ENCODE results near the gene RAB7A. TPM values are rescaled to one million over a fixed set of nuclear protein-coding genes. Genes with fewer than 3 reads are reported as not detected.

RAB7A gene
- polyA plus RNA-seq, 3 donors: 192 to 261 (median 223) TPM

- no peak overlapping the region for H2AFZ ChIP-seq (ENCODE audit: insufficient read depth, low read depth, low read length, poor library complexity, severe bottlenecking)
- H4K20me1 ChIP-seq (ENCODE audit: insufficient read depth, low read length): peaks cover 15% of the 10 kb centered on the region
- H3K9me3 ChIP-seq (replicated peaks in 1 of 2; ENCODE audit: control insufficient read depth in 1 of 2, insufficient read depth in 1 of 2, low read length in 2 of 2): no peaks in the 10 kb centered on the region
- Mint-ChIP-seq H3K27me3 (ENCODE audit: low read depth in 3 of 3) (peaks cover 0 to 3% (median 0%) of the 10 kb centered on the region in 3 donors), H3K27ac (peak overlapping the region in 2 of 7 donors; percentile 4 to 62), H3K4me1 (no peaks in the 10 kb centered on the region), H3K9me3 (no peaks in the 10 kb centered on the region), H3K36me3 (peaks cover 33 to 48% of the 10 kb centered on the region in 2 donors), H3K4me3 (no peak overlapping the region)
- no peak for DNase-seq
- no peaks in the 10 kb centered on the region for H3K79me2 ChIP-seq (ENCODE audit: insufficient read depth, low read length)
- H3K27ac ChIP-seq (ENCODE audit: low read depth in 1 of 2, low read length in 2 of 2): no peak overlapping the region
- no peak overlapping the region for H3K4me3 ChIP-seq (replicated peaks in 1 of 3; ENCODE audit: low read depth in 2 of 3, low read length in 3 of 3)
- H3K27me3 ChIP-seq (ENCODE audit: control insufficient read depth in 2 of 2, insufficient read depth in 2 of 2, low read length in 2 of 2): no peaks in the 10 kb centered on the region
- no peak overlapping the region for H3K4me2 ChIP-seq (replicated peaks; ENCODE audit: extremely low read depth, low read length, poor library complexity, severe bottlenecking)
- no peaks in the 10 kb centered on the region for H3K4me1 ChIP-seq (ENCODE audit: control insufficient read depth in 1 of 2, insufficient read depth in 2 of 2, low read length in 2 of 2)
- no CpG with 5 or more reads among the region's 3 CpGs for WGBS (ENCODE audit: insufficient coverage)
- intact Hi-C loops (cut with micrococcal nuclease): no loop called here
- no peak for TF ChIP-seq CTCF (IDR thresholded peaks at IDR 0.05)
- H3K36me3 ChIP-seq (replicated peaks in 1 of 2; ENCODE audit: control insufficient read depth in 1 of 2, insufficient read depth in 2 of 2, low read length in 2 of 2): peaks cover 13 to 46% of the 10 kb centered on the region in 2 donors
- no peak overlapping the region for H3K9ac ChIP-seq (ENCODE audit: insufficient read depth, low read length, poor library complexity, severe bottlenecking)
Measured at GRCh38 chr3:128823631-128824030, 97.6 kb downstream of the RAB7A start.

DNA sequence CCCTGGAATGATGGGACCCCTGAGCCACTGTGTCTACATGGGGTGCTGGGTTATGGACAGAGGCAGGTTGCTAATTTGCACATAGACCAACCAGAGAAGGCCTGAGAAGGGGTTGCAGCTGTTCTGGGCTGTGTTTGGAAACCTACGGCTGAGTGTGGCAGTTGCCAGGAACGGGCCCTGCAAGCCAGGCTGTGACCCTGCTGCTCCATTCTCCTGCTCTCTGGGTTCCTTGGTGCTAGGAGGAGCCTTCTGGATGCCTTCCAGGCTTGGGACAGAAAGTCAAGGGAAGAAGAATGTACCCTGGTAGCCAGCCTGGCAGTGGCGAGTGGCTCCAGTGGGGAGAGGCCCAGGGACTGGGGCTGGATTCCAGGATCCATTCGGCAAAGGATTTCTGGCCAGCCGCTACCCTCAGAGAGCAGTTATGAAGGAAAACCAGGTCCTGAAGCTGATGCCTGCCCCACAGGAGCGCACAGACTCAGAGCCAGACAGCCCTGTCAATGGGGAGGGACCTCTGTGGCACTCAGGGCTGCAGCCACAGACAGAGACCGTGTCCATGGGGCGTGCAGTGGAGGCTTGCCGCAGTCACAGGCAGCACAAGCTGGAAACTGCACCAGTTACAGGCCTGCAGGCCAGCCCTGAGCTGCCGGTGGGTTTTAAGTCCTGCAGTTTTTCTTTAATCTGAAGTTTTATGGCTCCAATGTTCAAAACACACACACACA lies 98.3 kb downstream of the RAB7A start:
- no peak overlapping the region for H3K4me2 ChIP-seq (replicated peaks; ENCODE audit: extremely low read depth, low read length, poor library complexity, severe bottlenecking)
- no peak overlapping the region for H3K4me3 ChIP-seq (replicated peaks in 1 of 3; ENCODE audit: low read depth in 2 of 3, low read length in 3 of 3)
- peaks cover 27 to 41% of the 10 kb centered on the region in 2 donors for H3K36me3 Mint-ChIP-seq
- WGBS (ENCODE audit: insufficient coverage): 96% methylated on average over 10 of the region's 10 CpGs
- intact Hi-C loops (cut with micrococcal nuclease): no loop called here
- no peak overlapping the region for H3K27ac ChIP-seq (ENCODE audit: low read depth in 1 of 2, low read length in 2 of 2)
- no peaks in the 10 kb centered on the region for H3K4me1 ChIP-seq (ENCODE audit: control insufficient read depth in 1 of 2, insufficient read depth in 2 of 2, low read length in 2 of 2)
- no peak for DNase-seq
- H3K4me1 Mint-ChIP-seq: no peaks in the 10 kb centered on the region
- no peaks in the 10 kb centered on the region for H3K9me3 ChIP-seq (replicated peaks in 1 of 2; ENCODE audit: control insufficient read depth in 1 of 2, insufficient read depth in 1 of 2, low read length in 2 of 2)
- peaks cover 9% of the 10 kb centered on the region for H4K20me1 ChIP-seq (ENCODE audit: insufficient read depth, low read length)
- H3K4me3 Mint-ChIP-seq: no peak overlapping the region
- H3K27me3 ChIP-seq (ENCODE audit: control insufficient read depth in 2 of 2, insufficient read depth in 2 of 2, low read length in 2 of 2): no peaks in the 10 kb centered on the region
- no peaks in the 10 kb centered on the region for H3K79me2 ChIP-seq (ENCODE audit: insufficient read depth, low read length)
- H3K9me3 Mint-ChIP-seq: no peaks in the 10 kb centered on the region
- peak overlapping the region in 2 of 7 donors; percentile 4 to 62 for H3K27ac Mint-ChIP-seq
- H3K9ac ChIP-seq (ENCODE audit: insufficient read depth, low read length, poor library complexity, severe bottlenecking): no peak overlapping the region
- H3K36me3 ChIP-seq (replicated peaks in 1 of 2; ENCODE audit: control insufficient read depth in 1 of 2, insufficient read depth in 2 of 2, low read length in 2 of 2): peaks cover 6 to 40% of the 10 kb centered on the region in 2 donors
- H2AFZ ChIP-seq (ENCODE audit: insufficient read depth, low read depth, low read length, poor library complexity, severe bottlenecking): no peak overlapping the region
- H3K27me3 Mint-ChIP-seq (ENCODE audit: low read depth in 3 of 3): peaks cover 0 to 3% (median 0%) of the 10 kb centered on the region in 3 donors
- TF ChIP-seq CTCF (IDR thresholded peaks at IDR 0.05): no peak

All from CD14-positive monocyte (primary cell).